HEK293 (cell line): Measurements from ENCODE around the gene PPP1R14B.

ENCODE experiments used
- AEBP2 ChIP-seq: fragments of 450-650 bp; formaldehyde crosslinking; IDR thresholded peaks from 2 replicates; pipeline ENCODE4 v1.5.1; 2016; ENCODE audit warnings: missing biosample characterization, missing genetic modification characterization, borderline replicate concordance
- GLI4 ChIP-seq: fragments of 450-650 bp; formaldehyde crosslinking; IDR thresholded peaks from 2 replicates; pipeline ENCODE4 v1.5.1; 2016; ENCODE audit warnings: missing biosample characterization, missing genetic modification characterization
- GLIS2 ChIP-seq: fragments of 450-650 bp; formaldehyde crosslinking; IDR thresholded peaks from 2 replicates; pipeline ENCODE4 v1.5.1; 2016; ENCODE audit warnings: missing biosample characterization, missing genetic modification characterization
- KLF1 ChIP-seq: fragments of 450-650 bp; formaldehyde crosslinking; IDR thresholded peaks from 2 replicates; pipeline ENCODE4 v1.5.1; 2016; ENCODE audit warnings: missing biosample characterization, missing genetic modification characterization
- OSR2 ChIP-seq: fragments of 450-650 bp; formaldehyde crosslinking; IDR thresholded peaks from 2 replicates; pipeline ENCODE4 v1.5.1; 2016; ENCODE audit warnings: missing biosample characterization, missing genetic modification characterization
- PRDM10 ChIP-seq: fragments of 450-650 bp; formaldehyde crosslinking; IDR thresholded peaks from 2 replicates; pipeline ENCODE4 v1.5.1; 2016; ENCODE audit warnings: missing biosample characterization, missing genetic modification characterization
- PRDM6 ChIP-seq: fragments of 450-650 bp; formaldehyde crosslinking; IDR thresholded peaks from 2 replicates; pipeline ENCODE4 v1.5.1; 2017; ENCODE audit warnings: missing biosample characterization, missing genetic modification characterization
- RBAK ChIP-seq: fragments of 450-650 bp; formaldehyde crosslinking; IDR thresholded peaks from 2 replicates; pipeline ENCODE4 v1.5.1; 2016; ENCODE audit warnings: missing biosample characterization, missing genetic modification characterization
- SCRT2 ChIP-seq: fragments of 450-650 bp; formaldehyde crosslinking; IDR thresholded peaks from 2 replicates; pipeline ENCODE4 v1.5.1; 2016; ENCODE audit warnings: missing biosample characterization, missing genetic modification characterization
- SP3 ChIP-seq: fragments of 450-650 bp; formaldehyde crosslinking; IDR thresholded peaks from 2 replicates; pipeline ENCODE4 v1.5.1; 2016; ENCODE audit warnings: missing biosample characterization, missing genetic modification characterization
- ZBTB20 ChIP-seq: fragments of 450-650 bp; formaldehyde crosslinking; IDR thresholded peaks from 2 replicates; pipeline ENCODE4 v1.5.1; 2016; ENCODE audit warnings: missing biosample characterization, missing genetic modification characterization
- ZBTB48 ChIP-seq: fragments of 450-650 bp; formaldehyde crosslinking; IDR thresholded peaks from 2 replicates; pipeline ENCODE4 v1.5.1; 2016; ENCODE audit warnings: missing biosample characterization, missing genetic modification characterization
- ZBTB49 ChIP-seq: fragments of 450-650 bp; formaldehyde crosslinking; IDR thresholded peaks from 2 replicates; pipeline ENCODE4 v1.5.1; 2016; ENCODE audit warnings: missing biosample characterization, missing genetic modification characterization, low read depth
- ZFP41 ChIP-seq: fragments of 450-650 bp; formaldehyde crosslinking; IDR thresholded peaks from 2 replicates; pipeline ENCODE4 v1.5.1; 2016; ENCODE audit warnings: missing biosample characterization, missing genetic modification characterization, borderline replicate concordance
- ZNF112 ChIP-seq: fragments of 450-650 bp; formaldehyde crosslinking; IDR thresholded peaks from 2 replicates; pipeline ENCODE4 v1.5.0; 2017; ENCODE audit warnings: missing biosample characterization, missing genetic modification characterization
- ZNF138 ChIP-seq: fragments of 450-650 bp; formaldehyde crosslinking; IDR thresholded peaks from 2 replicates; pipeline ENCODE4 v1.5.1; 2016; ENCODE audit warnings: missing biosample characterization, missing genetic modification characterization, borderline replicate concordance
- ZNF184 ChIP-seq: fragments of 450-650 bp; IDR thresholded peaks from 2 replicates; pipeline ENCODE4 v1.5.1; 2018; ENCODE audit warnings: missing biosample characterization, mild to moderate bottlenecking, missing genetic modification characterization
- ZNF488 ChIP-seq: fragments of 450-650 bp; formaldehyde crosslinking; IDR thresholded peaks from 2 replicates; pipeline ENCODE4 v1.5.1; 2016; ENCODE audit warnings: missing biosample characterization, missing genetic modification characterization
- ZNF501 ChIP-seq: fragments of 450-650 bp; formaldehyde crosslinking; IDR thresholded peaks from 2 replicates; pipeline ENCODE4 v1.5.1; 2016; ENCODE audit warnings: missing biosample characterization, missing genetic modification characterization
- ZNF560 ChIP-seq: fragments of 450-650 bp; formaldehyde crosslinking; IDR thresholded peaks from 2 replicates; pipeline ENCODE4 v1.5.1; 2017; ENCODE audit warnings: missing biosample characterization, missing genetic modification characterization, borderline replicate concordance
- ZNF600 ChIP-seq: fragments of 450-650 bp; formaldehyde crosslinking; IDR thresholded peaks from 2 replicates; pipeline ENCODE4 v1.5.1; 2016; ENCODE audit warnings: missing biosample characterization, missing genetic modification characterization
- ZNF621 ChIP-seq: fragments of 450-650 bp; formaldehyde crosslinking; IDR thresholded peaks from 2 replicates; pipeline ENCODE4 v1.5.1; 2017; ENCODE audit warnings: missing biosample characterization, missing genetic modification characterization
- ZNF623 ChIP-seq: fragments of 450-650 bp; formaldehyde crosslinking; IDR thresholded peaks from 2 replicates; pipeline ENCODE4 v1.5.1; 2016; ENCODE audit warnings: missing biosample characterization, missing genetic modification characterization
- ZNF670 ChIP-seq: fragments of 450-650 bp; formaldehyde crosslinking; IDR thresholded peaks from 2 replicates; pipeline ENCODE4 v1.5.1; 2016; ENCODE audit warnings: missing biosample characterization, missing genetic modification characterization, low read depth
- ZNF792 ChIP-seq: fragments of 450-650 bp; formaldehyde crosslinking; IDR thresholded peaks from 2 replicates; pipeline ENCODE4 v1.5.1; 2016; ENCODE audit warnings: missing biosample characterization, missing genetic modification characterization
- ZNF830 ChIP-seq: fragments of 450-650 bp; IDR thresholded peaks from 2 replicates; pipeline ENCODE4 v1.5.0; 2018; ENCODE audit warnings: missing biosample characterization, missing genetic modification characterization, low read depth, mild to moderate bottlenecking, moderate library complexity
- ZSCAN30 ChIP-seq: fragments of 450-650 bp; IDR thresholded peaks from 2 replicates; pipeline ENCODE4 v1.5.1; 2018; ENCODE audit warnings: missing biosample characterization, mild to moderate bottlenecking, missing genetic modification characterization, moderate library complexity
- ZSCAN4 ChIP-seq: fragments of 450-650 bp; formaldehyde crosslinking; IDR thresholded peaks from 2 replicates; pipeline ENCODE4 v1.5.1; 2017; ENCODE audit warnings: missing biosample characterization, missing genetic modification characterization

The PPP1R14B gene

GRCh38 chr11:64243236-64243854 is 3.4 kb downstream of the PPP1R14B start (continued):
- TF ChIP-seq OSR2: no peak
- TF ChIP-seq ZBTB48 (tag by site-specific recombination): no peak
- TF ChIP-seq ZFP41 (tag by site-specific recombination): no peak
- no peak for TF ChIP-seq ZNF792
- no peak for TF ChIP-seq ZNF623 (tag by site-specific recombination)
- no peak for TF ChIP-seq ZNF560 (tag by site-specific recombination)
- TF ChIP-seq AEBP2 (tag by site-specific recombination): no peak
- TF ChIP-seq PRDM10 (tag by site-specific recombination): no peak
- no peak for TF ChIP-seq ZNF138
- TF ChIP-seq ZSCAN4 (tag by site-specific recombination): no peak
- no peak for TF ChIP-seq RBAK
- TF ChIP-seq SP3 (tag by site-specific recombination): no peak
- no peak for TF ChIP-seq GLI4
- TF ChIP-seq ZNF501 (tag by site-specific recombination): no peak
- TF ChIP-seq PRDM6: no peak
- no peak for TF ChIP-seq SCRT2 (tag by site-specific recombination)
- TF ChIP-seq ZBTB20 (tag by site-specific recombination): peak; percentile 39; the same call in 1 of the 2 replicates
- TF ChIP-seq ZNF488 (tag by site-specific recombination): no peak
- no peak for TF ChIP-seq ZNF112 (tag by site-specific recombination)
- no peak for TF ChIP-seq ZBTB49
- peak; percentile 73 for TF ChIP-seq ZNF600 (tag by site-specific recombination)
- 0 out of 2 replicates have a peak, but pooled peaks have one; percentile 33 for TF ChIP-seq KLF1 (tag by site-specific recombination)
- TF ChIP-seq ZNF621 (tag by site-specific recombination): no peak
- no peak for TF ChIP-seq ZNF184 (tag by site-specific recombination)
- no peak for TF ChIP-seq ZSCAN30
- TF ChIP-seq ZNF670 (tag by site-specific recombination): no peak
- no peak for TF ChIP-seq ZNF830 (tag by site-specific recombination)
- TF ChIP-seq GLIS2 (tag by site-specific recombination): peak; percentile 49
